ENCODE data around the gene PILRA. TPM values are rescaled to one million over a fixed set of nuclear protein-coding genes. Genes with fewer than 3 reads are reported as not detected.
"Not testable (repeated sequence)": the region's sequence is repeated elsewhere in the genome, so short reads cannot be mapped to it uniquely, and the experiment has no call there.

The PILRA gene
- total RNA-seq, 3 donors from 2014 or later, result 4.3 to 9.9 (median 7.9) TPM

DNA sequence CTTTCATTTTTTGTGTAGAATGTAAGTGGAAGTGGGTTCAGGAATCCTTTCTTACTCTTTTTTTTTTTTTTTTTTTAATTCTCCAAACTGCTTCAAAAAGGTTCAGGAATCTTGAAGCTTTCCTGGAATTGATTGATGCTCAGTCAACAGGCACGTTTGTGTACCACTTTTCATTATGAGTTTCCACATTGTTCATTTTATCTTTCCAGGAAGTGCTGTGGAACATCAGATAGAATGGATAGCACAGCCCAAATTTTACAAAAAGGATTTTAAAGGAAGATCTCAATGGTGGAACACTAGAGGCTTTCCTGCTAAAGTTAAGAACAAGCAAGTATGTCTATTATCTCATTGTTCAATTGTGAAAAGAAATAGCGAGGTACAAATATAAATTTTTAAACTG is 64.9 kb downstream of the PILRA start:
- no peak for DNase-seq (ENCODE audit: low spot score in 2 of 2)
- no peak overlapping the region for H3K4me3 ChIP-seq
- peaks cover 0 to 13% of the 10 kb centered on the region in 2 donors for H3K4me1 ChIP-seq
- H3K27ac ChIP-seq, result peak overlapping the region in 1 of 2 donors; percentile 96
- no peak for TF ChIP-seq CTCF (IDR thresholded peaks at IDR 0.05)
- TF ChIP-seq POLR2A (IDR thresholded peaks at IDR 0.05), result no peak
- intact Hi-C loops (cut with DNase I; ENCODE audit: low total_unique reads), result no loop called here
- H3K27me3 ChIP-seq, result no peaks in the 10 kb centered on the region
- H3K36me3 ChIP-seq, result no peaks in the 10 kb centered on the region
- H3K9me3 ChIP-seq, result no peaks in the 10 kb centered on the region

DNA sequence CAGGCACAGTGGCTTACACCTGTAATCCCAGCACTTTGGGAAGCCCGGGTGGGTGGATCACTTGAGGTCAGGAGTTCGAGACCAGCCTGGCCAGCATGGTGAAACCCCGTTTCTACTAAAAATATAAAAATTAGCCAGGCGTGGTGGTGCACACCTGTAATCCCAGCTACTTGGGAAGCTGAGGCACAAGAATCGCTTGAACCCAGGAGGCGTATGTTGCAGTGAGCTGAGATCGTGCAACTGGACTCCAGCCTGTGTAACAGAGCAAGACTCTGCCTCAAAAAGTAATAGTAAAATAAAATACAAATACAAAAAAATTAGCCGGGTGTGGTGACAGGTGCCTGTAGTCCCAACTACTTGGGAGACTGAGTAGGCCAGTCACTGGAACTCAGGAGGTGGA is 65.4 kb downstream of the PILRA start:
- H3K36me3 ChIP-seq; H3K27ac ChIP-seq; DNase-seq (ENCODE audit: low spot score in 2 of 2); H3K4me3 ChIP-seq; H3K9me3 ChIP-seq; H3K27me3 ChIP-seq; intact Hi-C loops (cut with DNase I; ENCODE audit: low total_unique reads): not testable (repeated sequence)
- H3K4me1 ChIP-seq, result peaks cover 0 to 13% of the 10 kb centered on the region in 2 donors

GRCh38 chr7:100439244-100439643 is 66.0 kb downstream of the PILRA start:
- H3K9me3 ChIP-seq; H3K4me3 ChIP-seq; H3K27me3 ChIP-seq; H3K27ac ChIP-seq; H3K4me1 ChIP-seq; H3K36me3 ChIP-seq; intact Hi-C loops (cut with DNase I; ENCODE audit: low total_unique reads): not testable (repeated sequence)
- peak in 1 of 2 donors; percentile 12 for DNase-seq (ENCODE audit: low spot score in 2 of 2)

- Histone ChIP-seq H3K27ac (no peak overlapping the region), H3K9me3 (no peaks in the 10 kb centered on the region), H3K4me1 (no peaks in the 10 kb centered on the region), H3K36me3 (no peaks in the 10 kb centered on the region), H3K27me3 (no peaks in the 10 kb centered on the region), H3K4me3 (no peak overlapping the region)
- intact Hi-C loops (cut with DNase I; ENCODE audit: low total_unique reads), result no loop called here
- no peak for TF ChIP-seq POLR2A (IDR thresholded peaks at IDR 0.05)
- TF ChIP-seq POLR2AphosphoS5 (IDR thresholded peaks at IDR 0.05), result no peak
- TF ChIP-seq CTCF (IDR thresholded peaks at IDR 0.05), result no peak
- DNase-seq (ENCODE audit: low spot score in 2 of 2), result peak in 1 of 2 donors; percentile 12
These were observed 68.6 kb downstream of the PILRA start for GRCh38 chr7:100441641-100442535.

DNA sequence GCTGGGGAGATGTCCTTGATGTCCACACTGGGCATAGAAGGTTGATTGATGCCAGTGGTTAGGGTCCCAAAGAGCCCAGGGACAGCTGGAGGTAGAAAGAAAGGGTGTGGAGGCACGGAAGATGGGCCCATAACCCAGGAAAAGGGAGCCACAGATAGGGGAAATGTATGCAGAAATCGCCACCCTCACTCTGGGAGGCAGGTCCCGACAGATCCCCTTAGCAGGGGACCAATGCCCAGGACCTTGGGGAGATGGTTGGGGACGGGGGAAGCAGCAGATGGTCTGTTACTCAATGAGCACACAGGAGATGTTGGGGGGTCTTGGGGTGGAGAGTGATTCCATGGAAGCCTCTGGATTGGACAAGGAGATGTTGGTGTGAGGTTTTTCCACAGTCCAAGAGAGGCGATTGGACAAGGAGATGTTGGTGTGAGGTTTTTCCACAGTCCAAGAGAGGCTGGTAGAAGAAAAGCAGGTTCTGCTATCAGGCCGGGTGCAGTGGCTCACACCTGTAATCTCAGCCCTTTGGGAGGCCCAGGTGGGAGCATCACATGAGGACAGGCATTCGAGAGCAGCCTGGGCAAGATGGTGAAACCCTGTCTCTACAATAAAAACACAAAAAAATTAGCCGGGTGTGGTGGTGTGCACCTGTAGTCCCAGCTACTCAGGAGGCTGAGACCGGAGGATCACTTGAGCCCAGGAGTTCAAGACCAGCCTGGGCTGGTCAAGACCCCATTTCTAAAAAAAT is 70.0 kb downstream of the PILRA start:
- intact Hi-C loops (cut with DNase I; ENCODE audit: low total_unique reads), result no loop called here
- Histone ChIP-seq H3K36me3 (no peaks in the 10 kb centered on the region), H3K27me3 (no peaks in the 10 kb centered on the region), H3K9me3 (no peaks in the 10 kb centered on the region), H3K27ac (peak overlapping the region in 1 of 2 donors; percentile 77), H3K4me3 (no peak overlapping the region), H3K4me1 (no peaks in the 10 kb centered on the region)
- TF ChIP-seq POLR2AphosphoS5 (IDR thresholded peaks at IDR 0.05) (no peak), CTCF (IDR thresholded peaks at IDR 0.05) (no peak), POLR2A (IDR thresholded peaks at IDR 0.05) (no peak)
- DNase-seq (ENCODE audit: low spot score in 2 of 2), result peak in 1 of 2 donors; percentile 31
